ENCODE measurements around the gene GDF2. TPM values are rescaled to one million over a fixed set of nuclear protein-coding genes. Genes with fewer than 3 reads are reported as not detected.

The GDF2 gene
- total and polyA plus RNA-seq, 2 experiments from 2014 or later: not detected

DNA sequence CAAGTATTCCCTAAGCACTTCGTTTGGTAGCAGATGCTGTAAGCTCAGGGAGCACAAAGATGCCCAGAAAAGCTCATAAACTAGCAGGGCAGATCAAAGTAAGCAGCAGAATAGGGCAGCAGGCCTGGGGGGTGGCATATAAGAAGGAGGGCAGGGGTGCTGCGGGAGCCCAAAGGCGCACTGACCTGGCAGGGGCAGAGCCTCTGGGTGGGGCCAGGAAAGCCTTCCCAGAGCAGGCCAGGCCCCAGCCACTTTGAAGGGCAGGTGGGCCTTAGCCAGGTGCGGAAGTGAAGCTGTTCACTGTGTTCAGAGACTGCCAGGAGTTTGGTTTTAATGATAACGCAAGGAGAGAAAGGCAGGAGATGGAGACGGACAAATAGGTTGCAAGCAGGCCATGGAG, 18.4 kb upstream of the GDF2 start (continued):
- TF ChIP-seq, protein P1, sequence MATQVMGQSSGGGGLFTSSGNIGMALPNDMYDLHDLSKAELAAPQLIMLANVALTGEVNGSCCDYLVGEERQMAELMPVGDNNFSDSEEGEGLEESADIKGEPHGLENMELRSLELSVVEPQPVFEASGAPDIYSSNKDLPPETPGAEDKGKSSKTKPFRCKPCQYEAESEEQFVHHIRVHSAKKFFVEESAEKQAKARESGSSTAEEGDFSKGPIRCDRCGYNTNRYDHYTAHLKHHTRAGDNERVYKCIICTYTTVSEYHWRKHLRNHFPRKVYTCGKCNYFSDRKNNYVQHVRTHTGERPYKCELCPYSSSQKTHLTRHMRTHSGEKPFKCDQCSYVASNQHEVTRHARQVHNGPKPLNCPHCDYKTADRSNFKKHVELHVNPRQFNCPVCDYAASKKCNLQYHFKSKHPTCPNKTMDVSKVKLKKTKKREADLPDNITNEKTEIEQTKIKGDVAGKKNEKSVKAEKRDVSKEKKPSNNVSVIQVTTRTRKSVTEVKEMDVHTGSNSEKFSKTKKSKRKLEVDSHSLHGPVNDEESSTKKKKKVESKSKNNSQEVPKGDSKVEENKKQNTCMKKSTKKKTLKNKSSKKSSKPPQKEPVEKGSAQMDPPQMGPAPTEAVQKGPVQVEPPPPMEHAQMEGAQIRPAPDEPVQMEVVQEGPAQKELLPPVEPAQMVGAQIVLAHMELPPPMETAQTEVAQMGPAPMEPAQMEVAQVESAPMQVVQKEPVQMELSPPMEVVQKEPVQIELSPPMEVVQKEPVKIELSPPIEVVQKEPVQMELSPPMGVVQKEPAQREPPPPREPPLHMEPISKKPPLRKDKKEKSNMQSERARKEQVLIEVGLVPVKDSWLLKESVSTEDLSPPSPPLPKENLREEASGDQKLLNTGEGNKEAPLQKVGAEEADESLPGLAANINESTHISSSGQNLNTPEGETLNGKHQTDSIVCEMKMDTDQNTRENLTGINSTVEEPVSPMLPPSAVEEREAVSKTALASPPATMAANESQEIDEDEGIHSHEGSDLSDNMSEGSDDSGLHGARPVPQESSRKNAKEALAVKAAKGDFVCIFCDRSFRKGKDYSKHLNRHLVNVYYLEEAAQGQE (IDR thresholded peaks at IDR 0.05; ENCODE audit: unreplicated experiment): no peak

DNA sequence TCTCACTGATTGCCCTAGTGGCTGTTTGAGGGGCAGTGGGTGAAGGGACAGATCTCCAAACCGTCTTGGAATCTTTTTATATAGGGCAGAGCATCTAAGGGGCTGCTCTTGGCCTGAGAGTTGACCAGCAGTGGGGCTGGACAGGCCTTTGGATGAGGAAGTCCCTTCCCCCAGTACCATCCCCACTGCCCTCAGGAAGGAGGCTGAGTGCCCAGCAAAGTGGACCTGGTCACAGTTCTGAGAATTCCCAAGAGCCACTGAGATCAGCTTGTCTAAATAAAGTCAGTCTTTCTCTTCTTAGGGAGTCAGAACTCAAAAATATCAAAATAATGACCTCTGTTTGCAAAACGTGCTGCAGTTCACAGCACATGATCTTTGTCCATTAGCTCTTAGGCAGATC, 16.7 kb upstream of the GDF2 start:
- Histone ChIP-seq H4K20me1 (replicated peaks; ENCODE audit: insufficient read depth) (no peaks in the 10 kb centered on the region), H3K4me2 (no peak overlapping the region), H3K27me3 (ENCODE audit: insufficient read depth) (peaks cover 18% of the 10 kb centered on the region), H3K9me2 (ENCODE audit: insufficient read depth) (no peaks in the 10 kb centered on the region), H3K4me3 (no peak overlapping the region), H3F3A (replicated peaks; ENCODE audit: low read depth) (no peaks in the 10 kb centered on the region), H2AFZ (no peak overlapping the region), H3K27ac (ENCODE audit: low read depth) (no peak overlapping the region), H3K4me1 (ENCODE audit: insufficient read depth) (no peaks in the 10 kb centered on the region), H3K79me2 (replicated peaks; ENCODE audit: insufficient read depth) (no peaks in the 10 kb centered on the region), H3K36me3 (ENCODE audit: insufficient read depth) (no peaks in the 10 kb centered on the region)
- Mint-ChIP-seq H3K9me3 (no peaks in the 10 kb centered on the region), H3K4me1 (peaks cover 21% of the 10 kb centered on the region), H3K27me3 (ENCODE audit: insufficient read depth, low read depth, poor library complexity) (peaks cover 32% of the 10 kb centered on the region), H3K36me3 (ENCODE audit: low read depth) (no peaks in the 10 kb centered on the region), H3K4me3 (no peak overlapping the region), H3K27ac (no peak overlapping the region)
- DNase-seq (ENCODE audit: low spot score) (no peak), ATAC-seq (no peak)
- TF ChIP-seq, protein P2, sequence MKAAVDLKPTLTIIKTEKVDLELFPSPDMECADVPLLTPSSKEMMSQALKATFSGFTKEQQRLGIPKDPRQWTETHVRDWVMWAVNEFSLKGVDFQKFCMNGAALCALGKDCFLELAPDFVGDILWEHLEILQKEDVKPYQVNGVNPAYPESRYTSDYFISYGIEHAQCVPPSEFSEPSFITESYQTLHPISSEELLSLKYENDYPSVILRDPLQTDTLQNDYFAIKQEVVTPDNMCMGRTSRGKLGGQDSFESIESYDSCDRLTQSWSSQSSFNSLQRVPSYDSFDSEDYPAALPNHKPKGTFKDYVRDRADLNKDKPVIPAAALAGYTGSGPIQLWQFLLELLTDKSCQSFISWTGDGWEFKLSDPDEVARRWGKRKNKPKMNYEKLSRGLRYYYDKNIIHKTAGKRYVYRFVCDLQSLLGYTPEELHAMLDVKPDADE (IDR thresholded peaks at IDR 0.05): no peak
- TF ChIP-seq ZNF114 (CRISPR knock-in tag; IDR thresholded peaks at IDR 0.05) (no peak), JUNB (IDR thresholded peaks at IDR 0.05; ENCODE audit: unreplicated experiment) (no peak), EZH2phosphoT487 (IDR thresholded peaks at IDR 0.05; ENCODE audit: unreplicated experiment) (no peak), NANOG (IDR thresholded peaks at IDR 0.05; ENCODE audit: borderline replicate concordance) (no peak), EZH2 (IDR thresholded peaks at IDR 0.05; ENCODE audit: low read depth, unreplicated experiment) (no peak), POLR2AphosphoS5 (IDR thresholded peaks at IDR 0.05; ENCODE audit: low read depth) (no peak)
- TF ChIP-seq, protein P3, sequence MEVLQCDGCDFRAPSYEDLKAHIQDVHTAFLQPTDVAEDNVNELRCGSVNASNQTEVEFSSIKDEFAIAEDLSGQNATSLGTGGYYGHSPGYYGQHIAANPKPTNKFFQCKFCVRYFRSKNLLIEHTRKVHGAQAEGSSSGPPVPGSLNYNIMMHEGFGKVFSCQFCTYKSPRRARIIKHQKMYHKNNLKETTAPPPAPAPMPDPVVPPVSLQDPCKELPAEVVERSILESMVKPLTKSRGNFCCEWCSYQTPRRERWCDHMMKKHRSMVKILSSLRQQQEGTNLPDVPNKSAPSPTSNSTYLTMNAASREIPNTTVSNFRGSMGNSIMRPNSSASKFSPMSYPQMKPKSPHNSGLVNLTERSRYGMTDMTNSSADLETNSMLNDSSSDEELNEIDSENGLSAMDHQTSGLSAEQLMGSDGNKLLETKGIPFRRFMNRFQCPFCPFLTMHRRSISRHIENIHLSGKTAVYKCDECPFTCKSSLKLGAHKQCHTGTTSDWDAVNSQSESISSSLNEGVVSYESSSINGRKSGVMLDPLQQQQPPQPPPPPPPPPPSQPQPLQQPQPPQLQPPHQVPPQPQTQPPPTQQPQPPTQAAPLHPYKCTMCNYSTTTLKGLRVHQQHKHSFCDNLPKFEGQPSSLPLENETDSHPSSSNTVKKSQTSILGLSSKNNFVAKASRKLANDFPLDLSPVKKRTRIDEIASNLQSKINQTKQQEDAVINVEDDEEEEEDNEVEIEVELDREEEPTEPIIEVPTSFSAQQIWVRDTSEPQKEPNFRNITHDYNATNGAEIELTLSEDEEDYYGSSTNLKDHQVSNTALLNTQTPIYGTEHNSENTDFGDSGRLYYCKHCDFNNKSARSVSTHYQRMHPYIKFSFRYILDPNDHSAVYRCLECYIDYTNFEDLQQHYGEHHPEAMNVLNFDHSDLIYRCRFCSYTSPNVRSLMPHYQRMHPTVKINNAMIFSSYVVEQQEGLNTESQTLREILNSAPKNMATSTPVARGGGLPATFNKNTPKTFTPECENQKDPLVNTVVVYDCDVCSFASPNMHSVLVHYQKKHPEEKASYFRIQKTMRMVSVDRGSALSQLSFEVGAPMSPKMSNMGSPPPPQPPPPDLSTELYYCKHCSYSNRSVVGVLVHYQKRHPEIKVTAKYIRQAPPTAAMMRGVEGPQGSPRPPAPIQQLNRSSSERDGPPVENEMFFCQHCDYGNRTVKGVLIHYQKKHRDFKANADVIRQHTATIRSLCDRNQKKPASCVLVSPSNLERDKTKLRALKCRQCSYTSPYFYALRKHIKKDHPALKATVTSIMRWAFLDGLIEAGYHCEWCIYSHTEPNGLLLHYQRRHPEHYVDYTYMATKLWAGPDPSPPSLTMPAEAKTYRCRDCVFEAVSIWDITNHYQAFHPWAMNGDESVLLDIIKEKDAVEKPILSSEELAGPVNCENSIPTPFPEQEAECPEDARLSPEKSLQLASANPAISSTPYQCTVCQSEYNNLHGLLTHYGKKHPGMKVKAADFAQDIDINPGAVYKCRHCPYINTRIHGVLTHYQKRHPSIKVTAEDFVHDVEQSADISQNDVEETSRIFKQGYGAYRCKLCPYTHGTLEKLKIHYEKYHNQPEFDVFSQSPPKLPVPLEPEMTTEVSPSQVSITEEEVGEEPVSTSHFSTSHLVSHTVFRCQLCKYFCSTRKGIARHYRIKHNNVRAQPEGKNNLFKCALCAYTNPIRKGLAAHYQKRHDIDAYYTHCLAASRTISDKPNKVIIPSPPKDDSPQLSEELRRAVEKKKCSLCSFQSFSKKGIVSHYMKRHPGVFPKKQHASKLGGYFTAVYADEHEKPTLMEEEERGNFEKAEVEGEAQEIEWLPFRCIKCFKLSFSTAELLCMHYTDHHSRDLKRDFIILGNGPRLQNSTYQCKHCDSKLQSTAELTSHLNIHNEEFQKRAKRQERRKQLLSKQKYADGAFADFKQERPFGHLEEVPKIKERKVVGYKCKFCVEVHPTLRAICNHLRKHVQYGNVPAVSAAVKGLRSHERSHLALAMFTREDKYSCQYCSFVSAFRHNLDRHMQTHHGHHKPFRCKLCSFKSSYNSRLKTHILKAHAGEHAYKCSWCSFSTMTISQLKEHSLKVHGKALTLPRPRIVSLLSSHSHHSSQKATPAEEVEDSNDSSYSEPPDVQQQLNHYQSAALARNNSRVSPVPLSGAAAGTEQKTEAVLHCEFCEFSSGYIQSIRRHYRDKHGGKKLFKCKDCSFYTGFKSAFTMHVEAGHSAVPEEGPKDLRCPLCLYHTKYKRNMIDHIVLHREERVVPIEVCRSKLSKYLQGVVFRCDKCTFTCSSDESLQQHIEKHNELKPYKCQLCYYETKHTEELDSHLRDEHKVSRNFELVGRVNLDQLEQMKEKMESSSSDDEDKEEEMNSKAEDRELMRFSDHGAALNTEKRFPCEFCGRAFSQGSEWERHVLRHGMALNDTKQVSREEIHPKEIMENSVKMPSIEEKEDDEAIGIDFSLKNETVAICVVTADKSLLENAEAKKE (CRISPR knock-in tag; IDR thresholded peaks at IDR 0.05): no peak
- TF ChIP-seq, protein P1 (IDR thresholded peaks at IDR 0.05; ENCODE audit: unreplicated experiment): no peak

Data from GM23338 (cell line).